SK-N-SH (cell line): ENCODE measurements around the gene ROBO1.

Source experiments
- GABPA ChIP-seq: IDR thresholded peaks from 2 replicates; pipeline ENCODE4 v1.4.0; 2012; ENCODE audit warnings: low read depth, mild to moderate bottlenecking
- JUND ChIP-seq: IDR thresholded peaks from 2 replicates; pipeline ENCODE4 v1.4.0; 2012
- NFIC ChIP-seq: IDR thresholded peaks from 2 replicates; pipeline ENCODE4 v1.4.0; 2012; ENCODE audit warnings: borderline replicate concordance
- POLR2AphosphoS5 ChIP-seq: IDR thresholded peaks from 2 replicates; pipeline ENCODE4 v1.6.1; 2012; ENCODE audit warnings: low read depth, low read length
- RAD21 ChIP-seq: IDR thresholded peaks from 2 replicates; pipeline ENCODE4 v1.6.1; 2012; ENCODE audit warnings: mild to moderate bottlenecking, low read length
- SIN3A ChIP-seq: IDR thresholded peaks from 2 replicates; pipeline ENCODE4 v1.6.1; 2012; ENCODE audit warnings: low read depth, mild to moderate bottlenecking, low read length, moderate library complexity, borderline replicate concordance
- SMC3 ChIP-seq: IDR thresholded peaks from 2 replicates; pipeline ENCODE4 v1.6.1; 2012; ENCODE audit warnings: low read depth, low read length, improper control_type of control experiment
- TF ChIP-seq, protein P1 (sequence below): fragments of 200-600 bp; sonication (generic); IDR thresholded peaks from 2 replicates; pipeline ENCODE4 v1.6.1; 2017; ENCODE audit warnings: antibody characterized with exemption, mild to moderate bottlenecking, moderate library complexity
- TF ChIP-seq, protein P2 (sequence below): IDR thresholded peaks from 2 replicates; pipeline ENCODE4 v1.4.0; 2012; ENCODE audit warnings: low read depth, borderline replicate concordance
- TF ChIP-seq, protein P3 (sequence below): IDR thresholded peaks from 2 replicates; pipeline ENCODE4 v1.4.0; 2012; ENCODE audit warnings: low read depth
- TF ChIP-seq, protein P4 (sequence below): IDR thresholded peaks from 2 replicates; pipeline ENCODE4 v1.6.1; 2012; ENCODE audit warnings: mild to moderate bottlenecking, low read depth, low read length, moderate library complexity

DNA sequence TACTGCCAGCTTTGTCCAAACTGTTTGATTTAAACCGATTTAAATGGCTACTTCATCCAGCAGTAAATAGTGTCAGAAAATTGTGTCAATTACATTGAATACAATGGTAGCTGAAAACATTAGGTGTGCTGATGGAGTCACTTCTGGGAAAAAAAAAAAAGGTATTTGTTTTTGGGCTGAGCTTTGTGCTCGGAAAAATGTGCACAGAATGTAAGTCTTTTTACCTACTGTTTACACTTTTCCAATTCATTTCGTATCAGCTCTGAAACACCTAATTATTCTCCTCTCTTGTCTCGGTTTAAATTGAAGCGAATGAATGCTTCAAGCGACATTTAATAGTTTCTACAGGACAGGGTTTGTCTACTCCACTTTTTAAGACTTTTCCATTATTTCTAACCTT, 1078.4 kb downstream of the ROBO1 start:
- TF ChIP-seq JUND = no peak
- no peak for TF ChIP-seq GABPA
- TF ChIP-seq SIN3A = no peak
- TF ChIP-seq NFIC = no peak
- TF ChIP-seq, protein P1, sequence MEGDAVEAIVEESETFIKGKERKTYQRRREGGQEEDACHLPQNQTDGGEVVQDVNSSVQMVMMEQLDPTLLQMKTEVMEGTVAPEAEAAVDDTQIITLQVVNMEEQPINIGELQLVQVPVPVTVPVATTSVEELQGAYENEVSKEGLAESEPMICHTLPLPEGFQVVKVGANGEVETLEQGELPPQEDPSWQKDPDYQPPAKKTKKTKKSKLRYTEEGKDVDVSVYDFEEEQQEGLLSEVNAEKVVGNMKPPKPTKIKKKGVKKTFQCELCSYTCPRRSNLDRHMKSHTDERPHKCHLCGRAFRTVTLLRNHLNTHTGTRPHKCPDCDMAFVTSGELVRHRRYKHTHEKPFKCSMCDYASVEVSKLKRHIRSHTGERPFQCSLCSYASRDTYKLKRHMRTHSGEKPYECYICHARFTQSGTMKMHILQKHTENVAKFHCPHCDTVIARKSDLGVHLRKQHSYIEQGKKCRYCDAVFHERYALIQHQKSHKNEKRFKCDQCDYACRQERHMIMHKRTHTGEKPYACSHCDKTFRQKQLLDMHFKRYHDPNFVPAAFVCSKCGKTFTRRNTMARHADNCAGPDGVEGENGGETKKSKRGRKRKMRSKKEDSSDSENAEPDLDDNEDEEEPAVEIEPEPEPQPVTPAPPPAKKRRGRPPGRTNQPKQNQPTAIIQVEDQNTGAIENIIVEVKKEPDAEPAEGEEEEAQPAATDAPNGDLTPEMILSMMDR = no peak
- no peak for TF ChIP-seq RAD21
- no peak for TF ChIP-seq POLR2AphosphoS5
- TF ChIP-seq, protein P2, sequence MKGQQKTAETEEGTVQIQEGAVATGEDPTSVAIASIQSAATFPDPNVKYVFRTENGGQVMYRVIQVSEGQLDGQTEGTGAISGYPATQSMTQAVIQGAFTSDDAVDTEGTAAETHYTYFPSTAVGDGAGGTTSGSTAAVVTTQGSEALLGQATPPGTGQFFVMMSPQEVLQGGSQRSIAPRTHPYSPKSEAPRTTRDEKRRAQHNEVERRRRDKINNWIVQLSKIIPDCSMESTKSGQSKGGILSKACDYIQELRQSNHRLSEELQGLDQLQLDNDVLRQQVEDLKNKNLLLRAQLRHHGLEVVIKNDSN = no peak
- TF ChIP-seq, protein P3, sequence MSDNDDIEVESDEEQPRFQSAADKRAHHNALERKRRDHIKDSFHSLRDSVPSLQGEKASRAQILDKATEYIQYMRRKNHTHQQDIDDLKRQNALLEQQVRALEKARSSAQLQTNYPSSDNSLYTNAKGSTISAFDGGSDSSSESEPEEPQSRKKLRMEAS = no peak
- TF ChIP-seq, protein P4, sequence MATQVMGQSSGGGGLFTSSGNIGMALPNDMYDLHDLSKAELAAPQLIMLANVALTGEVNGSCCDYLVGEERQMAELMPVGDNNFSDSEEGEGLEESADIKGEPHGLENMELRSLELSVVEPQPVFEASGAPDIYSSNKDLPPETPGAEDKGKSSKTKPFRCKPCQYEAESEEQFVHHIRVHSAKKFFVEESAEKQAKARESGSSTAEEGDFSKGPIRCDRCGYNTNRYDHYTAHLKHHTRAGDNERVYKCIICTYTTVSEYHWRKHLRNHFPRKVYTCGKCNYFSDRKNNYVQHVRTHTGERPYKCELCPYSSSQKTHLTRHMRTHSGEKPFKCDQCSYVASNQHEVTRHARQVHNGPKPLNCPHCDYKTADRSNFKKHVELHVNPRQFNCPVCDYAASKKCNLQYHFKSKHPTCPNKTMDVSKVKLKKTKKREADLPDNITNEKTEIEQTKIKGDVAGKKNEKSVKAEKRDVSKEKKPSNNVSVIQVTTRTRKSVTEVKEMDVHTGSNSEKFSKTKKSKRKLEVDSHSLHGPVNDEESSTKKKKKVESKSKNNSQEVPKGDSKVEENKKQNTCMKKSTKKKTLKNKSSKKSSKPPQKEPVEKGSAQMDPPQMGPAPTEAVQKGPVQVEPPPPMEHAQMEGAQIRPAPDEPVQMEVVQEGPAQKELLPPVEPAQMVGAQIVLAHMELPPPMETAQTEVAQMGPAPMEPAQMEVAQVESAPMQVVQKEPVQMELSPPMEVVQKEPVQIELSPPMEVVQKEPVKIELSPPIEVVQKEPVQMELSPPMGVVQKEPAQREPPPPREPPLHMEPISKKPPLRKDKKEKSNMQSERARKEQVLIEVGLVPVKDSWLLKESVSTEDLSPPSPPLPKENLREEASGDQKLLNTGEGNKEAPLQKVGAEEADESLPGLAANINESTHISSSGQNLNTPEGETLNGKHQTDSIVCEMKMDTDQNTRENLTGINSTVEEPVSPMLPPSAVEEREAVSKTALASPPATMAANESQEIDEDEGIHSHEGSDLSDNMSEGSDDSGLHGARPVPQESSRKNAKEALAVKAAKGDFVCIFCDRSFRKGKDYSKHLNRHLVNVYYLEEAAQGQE = no peak
- TF ChIP-seq SMC3 = no peak
